GM23338 (cell line): ENCODE data around the gene RNF103. TPM values are rescaled to one million over a fixed set of nuclear protein-coding genes. Genes with fewer than 3 reads are reported as not detected.

Experiments
- ATAC-seq: fragments of 200-7000 bp; cut with Tn5 transposase; 3 replicates; pipeline ENCODE4 v1.9.1; 2020
- DNase-seq: peaks from one replicate; pipeline ENCODE4 v3.0.0-alpha.2; 2015; ENCODE audit warnings: low spot score
- H2AFZ ChIP-seq: fragments of 200-600 bp; sonication (generic); 2 replicates; pipeline ENCODE4 v1.8.0; 2016; ENCODE audit warnings: antibody characterized with exemption, mild to moderate bottlenecking, moderate library complexity
- H3F3A ChIP-seq: fragments of 200-600 bp; sonication (generic); replicated peaks from 2 replicates; pipeline ENCODE4 v1.8.0; 2017; ENCODE audit warnings: antibody characterized with exemption, mixed run types, low read depth
- H3K27ac ChIP-seq: fragments of 200-600 bp; sonication (generic); 2 replicates; pipeline ENCODE4 v1.6.1; 2016; ENCODE audit warnings: low read depth
- H3K27me3 ChIP-seq: fragments of 200-600 bp; sonication (generic); 2 replicates; pipeline ENCODE4 v1.8.0; 2016; ENCODE audit warnings: mild to moderate bottlenecking, mixed run types, moderate library complexity; ENCODE audit not compliant: insufficient read depth
- H3K36me3 ChIP-seq: fragments of 200-600 bp; sonication (generic); 2 replicates; pipeline ENCODE4 v1.8.0; 2016; ENCODE audit warnings: mild to moderate bottlenecking; ENCODE audit not compliant: insufficient read depth
- H3K4me1 ChIP-seq: fragments of 200-600 bp; sonication (generic); 2 replicates; pipeline ENCODE4 v1.8.0; 2016; ENCODE audit warnings: mild to moderate bottlenecking, moderate library complexity; ENCODE audit not compliant: insufficient read depth
- H3K4me2 ChIP-seq: fragments of 200-600 bp; sonication (generic); 2 replicates; pipeline ENCODE4 v1.7.1; 2017; ENCODE audit warnings: mixed run types
- H3K4me3 ChIP-seq: fragments of 200-600 bp; sonication (generic); 2 replicates; pipeline ENCODE4 v1.6.1; 2016; ENCODE audit warnings: mixed run types
- H3K79me2 ChIP-seq: fragments of 200-600 bp; sonication (generic); replicated peaks from 2 replicates; pipeline ENCODE4 v1.8.0; 2017; ENCODE audit warnings: mild to moderate bottlenecking; ENCODE audit not compliant: insufficient read depth
- H3K9me2 ChIP-seq: fragments of 200-600 bp; sonication (generic); 2 replicates; pipeline ENCODE4 v1.8.0; 2017; ENCODE audit not compliant: insufficient read depth
- H4K20me1 ChIP-seq: fragments of 200-600 bp; sonication (generic); replicated peaks from 2 replicates; pipeline ENCODE4 v1.8.0; 2017; ENCODE audit warnings: mild to moderate bottlenecking; ENCODE audit not compliant: insufficient read depth
- H3K27ac Mint-ChIP-seq: 2 replicates; pipeline ENCODE4 v1.8.0; 2020; ENCODE audit warnings: inconsistent platforms, mild to moderate bottlenecking, moderate library complexity, mixed read lengths
- H3K27me3 Mint-ChIP-seq: 3 replicates; pipeline ENCODE4 v1.8.0; 2022; ENCODE audit warnings: low read depth, mild to moderate bottlenecking, moderate library complexity, mixed read lengths, inconsistent platforms; ENCODE audit not compliant: insufficient read depth, poor library complexity
- H3K36me3 Mint-ChIP-seq: 3 replicates; pipeline ENCODE4 v1.8.0; 2021; ENCODE audit warnings: low read depth, mild to moderate bottlenecking, inconsistent platforms, moderate library complexity, mixed read lengths
- H3K4me1 Mint-ChIP-seq: 3 replicates; pipeline ENCODE4 v1.8.0; 2020; ENCODE audit warnings: mild to moderate bottlenecking, inconsistent platforms, mixed read lengths
- H3K4me3 Mint-ChIP-seq: 3 replicates; pipeline ENCODE4 v1.8.0; 2021; ENCODE audit warnings: moderate library complexity, mild to moderate bottlenecking, inconsistent platforms, mixed read lengths
- H3K9me3 Mint-ChIP-seq: 3 replicates; pipeline ENCODE4 v1.8.0; 2020; ENCODE audit warnings: moderate library complexity, mild to moderate bottlenecking, inconsistent platforms, mixed read lengths
- CTCF ChIP-seq, 2 experiments: fragments of 200-600 bp in 1 of 2; sonication (generic) in 1 of 2; conservative IDR thresholded peaks; 2 replicates each; pipeline versions ENCODE4 v1.5.1 to v1.6.1; 2016 to 2017; ENCODE audit warnings: antibody characterized with exemption in 2 of 2, low read depth in 2 of 2, mild to moderate bottlenecking in 2 of 2, moderate library complexity in 1 of 2
- ETS1 ChIP-seq: IDR thresholded peaks from 2 replicates; pipeline ENCODE4 v1.6.1; 2016; ENCODE audit warnings: antibody characterized with exemption
- EZH2phosphoT487 ChIP-seq: fragments of 200-600 bp; sonication (generic); IDR thresholded peaks from one replicate; pipeline ENCODE4 v1.8.1; 2018; ENCODE audit warnings: antibody characterized with exemption; ENCODE audit not compliant: unreplicated experiment
- JUNB ChIP-seq: IDR thresholded peaks from one replicate; pipeline ENCODE4 v1.6.1; 2016; ENCODE audit warnings: antibody characterized with exemption; ENCODE audit not compliant: unreplicated experiment
- POLR2AphosphoS5 ChIP-seq: IDR thresholded peaks from 2 replicates; pipeline ENCODE4 v1.6.1; 2016; ENCODE audit warnings: antibody characterized with exemption, low read depth
- ZNF462 ChIP-seq: fragments of 250-450 bp; sonication (Bioruptor Pico); IDR thresholded peaks from 2 replicates; pipeline ENCODE4 v1.5.0; 2020; ENCODE audit warnings: mild to moderate bottlenecking, moderate library complexity
- polyA plus RNA-seq: library from polyadenylated mRNA; unstranded; fragments of >200 nt; fragmentation: Nextera tagmentation; extraction: Ambion mirVana; gene quantifications from 2 replicates; pipeline ENCODE4 v1.2.1, GENCODE V29; 2016
- total RNA-seq: library from RNA; depleted of rRNA; stranded (reverse); fragments of >200 nt; shearing (Covaris generic); gene quantifications from 2 replicates; pipeline ENCODE4 v1.2.3, GENCODE V29; 2014

The RNF103 gene
- total and polyA plus RNA-seq, 2 experiments from 2014 or later, result 3.8 to 5.9 TPM

- TF ChIP-seq ZNF462 (CRISPR knock-in tag) (no peak), POLR2AphosphoS5 (no peak), EZH2phosphoT487 (no peak), CTCF (conservative IDR thresholded peaks at IDR 0.05; ENCODE audit: low read depth in 2 of 2) (no peak)
Measured at GRCh38 chr2:86636842-86637241, 13.2 kb upstream of the RNF103 start (continued).

- Mint-ChIP-seq H3K27ac (no peak overlapping the region), H3K4me3 (no peak overlapping the region), H3K36me3 (no peaks in the 10 kb centered on the region), H3K9me3 (0 out of 3 replicates have a peak, but pooled peaks cover 4% of the 10 kb centered on the region), H3K27me3 (peaks cover 4% of the 10 kb centered on the region), H3K4me1 (peaks cover 15% of the 10 kb centered on the region)
- Histone ChIP-seq H3K27me3 (no peaks in the 10 kb centered on the region), H3F3A (no peaks in the 10 kb centered on the region), H3K79me2 (no peaks in the 10 kb centered on the region), H4K20me1 (no peaks in the 10 kb centered on the region), H3K9me2 (no peaks in the 10 kb centered on the region), H3K27ac (no peak overlapping the region), H3K4me3 (no peak overlapping the region), H3K4me1 (no peaks in the 10 kb centered on the region), H3K36me3 (no peaks in the 10 kb centered on the region), H2AFZ (no peak overlapping the region), H3K4me2 (no peak overlapping the region)
- no peak for TF ChIP-seq JUNB
- TF ChIP-seq ETS1, result no peak
- DNase-seq (no peak), ATAC-seq (no peak)
Measured at GRCh38 chr2:86634352-86634751, 10.7 kb upstream of the RNF103 start.
